Measurements from ENCODE around the gene P4HA2.

- no peak for TF ChIP-seq POLR2A (IDR thresholded peaks at IDR 0.05)
- no peak for TF ChIP-seq CTCF (IDR thresholded peaks at IDR 0.05)
Measured at GRCh38 chr5:132205385-132206125, 22.1 kb downstream of the P4HA2 start.
